NCI-H1694 treated with DMSO at 0.1 percent for 48 hours (cell line): ENCODE results near the gene CYP4F3.
"Not testable (repeated sequence)": the region's sequence is repeated elsewhere in the genome, so short reads cannot be mapped to it uniquely, and the experiment has no call there.

Source experiments
- DNase-seq: peaks from one replicate; lab custom pipeline; 2025; lab: John Stamatoyannopoulos, UW

CYP4F3 gene, protein sequence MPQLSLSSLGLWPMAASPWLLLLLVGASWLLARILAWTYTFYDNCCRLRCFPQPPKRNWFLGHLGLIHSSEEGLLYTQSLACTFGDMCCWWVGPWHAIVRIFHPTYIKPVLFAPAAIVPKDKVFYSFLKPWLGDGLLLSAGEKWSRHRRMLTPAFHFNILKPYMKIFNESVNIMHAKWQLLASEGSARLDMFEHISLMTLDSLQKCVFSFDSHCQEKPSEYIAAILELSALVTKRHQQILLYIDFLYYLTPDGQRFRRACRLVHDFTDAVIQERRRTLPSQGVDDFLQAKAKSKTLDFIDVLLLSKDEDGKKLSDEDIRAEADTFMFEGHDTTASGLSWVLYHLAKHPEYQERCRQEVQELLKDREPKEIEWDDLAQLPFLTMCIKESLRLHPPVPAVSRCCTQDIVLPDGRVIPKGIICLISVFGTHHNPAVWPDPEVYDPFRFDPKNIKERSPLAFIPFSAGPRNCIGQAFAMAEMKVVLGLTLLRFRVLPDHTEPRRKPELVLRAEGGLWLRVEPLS

DNA sequence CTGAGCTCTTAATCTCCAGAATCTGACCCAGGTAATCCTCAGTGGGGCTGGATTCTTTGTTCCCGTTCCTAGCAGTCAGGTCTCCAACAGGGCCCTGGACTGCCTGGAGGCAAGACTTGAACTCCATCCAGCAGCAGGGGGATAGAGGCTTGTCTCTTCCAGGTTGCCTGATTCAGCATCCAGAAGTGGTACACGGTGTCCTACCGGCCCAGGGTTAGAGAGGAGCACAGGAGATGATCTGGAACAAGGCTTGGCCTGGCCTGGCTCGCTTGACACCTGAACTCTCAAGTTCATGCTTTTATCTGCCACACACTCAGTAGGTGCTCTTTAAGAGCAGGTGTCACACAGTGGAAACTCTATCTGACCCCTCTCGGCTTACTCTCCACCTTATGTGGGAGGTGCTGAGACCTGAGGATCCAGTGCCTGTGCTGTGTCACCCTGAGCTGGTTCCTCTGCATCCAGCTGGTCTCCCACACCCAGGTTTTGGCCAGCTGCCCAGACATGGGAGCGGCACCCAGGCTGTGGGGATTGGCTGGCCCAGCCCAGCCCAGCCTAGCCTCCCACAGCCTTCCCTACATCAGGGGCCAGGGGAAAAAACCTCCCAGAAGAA, at the start of gene CYP4F3:
CYP4F3 (plus strand) TSS at position 604 of the 610 bp plus-strand sequence. CDS start 519 bp downstream, outside the sequence.
- no peak for DNase-seq

DNA sequence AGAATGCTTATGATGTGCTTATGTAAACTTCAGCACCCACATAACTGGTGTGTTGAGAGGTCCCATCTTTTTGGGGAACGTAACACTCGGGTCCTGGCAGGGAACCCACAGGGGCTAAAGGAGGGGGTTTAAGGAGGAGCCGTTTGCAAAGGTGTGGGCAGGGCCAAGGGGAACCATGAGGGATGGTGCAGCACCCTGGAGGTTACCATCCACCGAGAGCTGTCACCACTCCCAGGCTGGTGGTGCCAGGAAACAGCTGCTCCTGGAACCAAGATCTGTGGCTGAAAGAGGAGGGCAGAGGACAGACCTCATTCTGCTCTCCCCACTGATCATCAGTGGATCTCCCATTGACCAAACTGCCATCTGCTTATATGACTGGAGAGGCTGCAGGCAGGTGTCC, 48.9 kb upstream of the CYP4F3 start:
- DNase-seq = no peak

DNA sequence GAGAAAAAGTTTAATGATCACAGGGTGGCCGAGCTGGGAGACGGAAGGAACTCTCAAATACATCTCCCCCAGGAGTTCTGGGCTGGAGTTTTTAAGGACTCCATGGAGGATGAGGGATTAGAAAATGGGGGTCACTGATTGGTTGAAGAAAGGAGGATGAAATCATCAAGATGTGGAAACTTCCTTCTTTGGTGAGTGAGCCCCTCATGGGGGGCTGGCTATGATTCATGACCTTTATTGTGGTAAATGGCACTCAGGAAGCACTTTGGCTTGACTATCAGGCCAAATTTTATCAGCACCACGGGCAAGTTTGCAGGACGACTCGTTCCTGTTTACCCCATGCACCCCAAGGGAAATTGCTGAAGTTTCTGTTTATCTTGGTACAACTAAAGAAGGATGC, 48.2 kb upstream of the CYP4F3 start:
- not testable (repeated sequence) for DNase-seq

DNA sequence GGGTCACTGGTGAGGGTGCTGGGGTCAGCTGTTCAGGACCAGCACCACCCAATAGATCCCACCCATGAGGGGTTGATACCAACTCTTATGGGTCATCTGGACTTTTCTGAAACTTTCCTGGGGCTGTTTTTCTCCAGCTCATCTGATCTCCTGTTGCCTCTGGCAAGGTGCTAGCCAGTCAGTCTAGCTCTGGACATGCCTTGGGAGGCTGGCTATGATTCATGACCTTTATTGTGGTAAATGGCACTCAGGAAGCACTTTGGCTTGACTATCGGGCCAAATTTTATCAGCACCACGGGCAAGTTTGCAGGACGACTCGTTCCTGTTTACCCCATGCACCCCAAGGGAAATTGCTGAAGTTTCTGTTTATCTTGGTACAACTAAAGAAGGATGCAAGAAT, 46.9 kb upstream of the CYP4F3 start:
- DNase-seq = not testable (repeated sequence)

DNA sequence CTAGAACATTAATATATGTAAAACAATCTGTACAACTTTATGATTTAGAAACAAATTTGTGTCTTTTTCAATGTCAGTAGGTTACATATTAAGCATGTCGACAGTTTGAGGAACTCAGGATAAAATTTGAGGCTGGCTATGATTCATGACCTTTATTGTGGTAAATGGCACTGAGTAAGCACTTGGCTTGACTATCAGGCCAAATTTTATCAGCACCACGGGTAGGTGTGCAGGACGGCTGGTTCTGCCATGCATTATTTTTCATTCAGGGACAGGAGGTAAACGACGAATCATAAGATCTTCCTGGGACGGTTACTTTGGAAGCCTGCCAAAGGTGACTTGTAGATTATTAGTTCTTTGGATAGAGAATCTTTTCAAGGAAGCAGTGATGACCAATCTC, 45.6 kb upstream of the CYP4F3 start:
- no peak for DNase-seq

DNA sequence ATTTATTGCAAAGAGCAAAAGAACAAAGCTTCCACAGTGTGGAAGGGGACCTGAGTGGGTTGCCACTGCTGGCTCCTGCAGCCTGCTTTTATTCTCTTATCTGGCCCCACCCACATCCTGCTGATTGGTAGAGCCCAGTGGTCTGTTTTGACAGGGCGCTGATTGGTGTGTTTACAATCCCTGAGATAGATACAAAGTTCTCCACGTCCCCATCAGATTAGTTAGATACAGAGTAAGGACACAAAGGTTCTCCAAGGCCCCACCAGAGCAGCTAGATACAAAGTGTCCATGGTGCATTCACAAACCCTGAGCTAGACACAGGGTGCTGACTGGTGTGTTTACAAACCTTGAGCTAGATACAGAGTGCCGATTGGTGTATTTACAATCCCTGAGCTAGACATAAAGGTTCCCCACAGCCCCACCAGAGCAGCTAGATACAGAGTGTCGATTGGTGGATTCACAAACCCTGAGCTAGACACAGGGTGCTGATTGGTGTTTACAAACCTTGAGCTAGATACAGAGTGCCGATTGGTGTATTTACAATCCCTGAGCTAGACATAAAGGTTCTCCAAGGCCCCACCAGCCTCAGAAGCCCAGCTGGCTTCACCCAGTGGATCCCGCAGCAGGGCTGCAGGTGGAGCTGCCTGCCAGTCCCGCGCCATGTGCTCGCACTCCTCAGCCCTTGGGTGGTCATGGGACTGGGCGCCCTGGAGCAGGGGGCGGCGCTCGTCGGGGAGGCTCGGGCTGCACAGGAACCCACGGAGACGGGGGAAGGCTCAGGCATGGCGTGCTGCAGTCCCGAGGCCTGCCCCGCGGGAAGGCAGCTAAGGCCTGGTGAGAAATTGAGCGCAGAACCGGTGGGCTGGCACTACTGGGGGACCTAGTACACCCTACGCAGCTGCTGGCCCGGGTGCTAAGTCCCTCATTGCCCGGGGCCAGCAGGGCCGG, 32.4 kb upstream of the CYP4F3 start:
- DNase-seq = not testable (repeated sequence)

DNA sequence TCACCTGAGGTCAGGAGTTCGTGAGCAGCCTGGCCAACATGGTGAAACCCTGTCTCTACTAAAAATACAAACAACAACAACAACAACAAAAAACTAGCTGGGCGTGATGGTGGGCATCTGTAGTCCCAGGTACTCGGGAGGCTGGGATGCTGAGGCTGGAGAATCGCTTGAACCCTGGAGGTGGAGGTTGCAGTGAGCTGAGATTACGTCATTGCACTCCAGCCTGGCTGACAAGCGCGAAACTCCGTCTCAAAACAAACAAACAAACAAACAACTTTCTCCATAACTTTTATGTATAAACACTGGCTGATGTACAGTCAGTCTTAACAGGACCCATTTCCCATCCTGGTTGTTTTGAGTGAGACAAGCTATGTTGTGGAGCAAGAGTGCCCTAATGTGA, 31.4 kb upstream of the CYP4F3 start:
- no peak for DNase-seq

DNA sequence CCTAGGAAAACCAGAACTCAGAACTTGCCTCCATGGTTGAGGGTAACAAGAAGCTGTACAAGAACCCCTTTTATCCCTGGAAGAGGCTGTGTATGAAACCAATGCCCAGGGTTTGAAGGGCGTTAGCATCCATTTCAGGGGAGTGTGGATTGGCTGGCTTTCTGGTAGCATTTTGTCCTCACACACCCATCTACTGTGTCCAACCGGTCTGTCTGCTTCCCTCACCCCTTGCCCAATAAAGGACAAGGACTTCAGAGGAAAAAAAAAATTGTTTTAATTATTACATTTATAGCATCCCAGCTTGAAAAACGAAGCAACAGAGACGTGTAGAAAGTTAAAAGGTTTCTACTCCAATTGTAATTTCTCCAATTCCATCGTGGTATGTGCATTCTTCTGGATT, 28.4 kb upstream of the CYP4F3 start:
- DNase-seq = no peak

DNA sequence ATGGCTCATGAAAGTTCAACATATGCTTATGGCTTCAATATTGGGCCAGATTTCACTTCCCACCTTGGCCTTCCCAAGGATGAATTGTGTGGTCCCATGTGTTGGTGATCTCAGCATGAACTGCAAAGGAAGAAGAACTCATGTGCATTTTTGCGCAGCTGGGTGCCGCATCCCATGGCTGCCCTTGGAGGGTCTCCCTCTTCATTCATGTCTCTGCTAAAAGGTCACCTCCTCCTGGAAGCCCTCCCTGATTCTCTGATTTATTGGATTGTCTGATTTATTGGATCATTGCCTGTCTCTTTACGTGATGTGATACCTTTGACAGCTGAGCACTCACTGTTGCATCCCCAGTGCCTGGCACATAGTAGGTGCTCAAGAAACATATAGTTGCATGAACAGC, 27.4 kb upstream of the CYP4F3 start:
- DNase-seq = no peak

DNA sequence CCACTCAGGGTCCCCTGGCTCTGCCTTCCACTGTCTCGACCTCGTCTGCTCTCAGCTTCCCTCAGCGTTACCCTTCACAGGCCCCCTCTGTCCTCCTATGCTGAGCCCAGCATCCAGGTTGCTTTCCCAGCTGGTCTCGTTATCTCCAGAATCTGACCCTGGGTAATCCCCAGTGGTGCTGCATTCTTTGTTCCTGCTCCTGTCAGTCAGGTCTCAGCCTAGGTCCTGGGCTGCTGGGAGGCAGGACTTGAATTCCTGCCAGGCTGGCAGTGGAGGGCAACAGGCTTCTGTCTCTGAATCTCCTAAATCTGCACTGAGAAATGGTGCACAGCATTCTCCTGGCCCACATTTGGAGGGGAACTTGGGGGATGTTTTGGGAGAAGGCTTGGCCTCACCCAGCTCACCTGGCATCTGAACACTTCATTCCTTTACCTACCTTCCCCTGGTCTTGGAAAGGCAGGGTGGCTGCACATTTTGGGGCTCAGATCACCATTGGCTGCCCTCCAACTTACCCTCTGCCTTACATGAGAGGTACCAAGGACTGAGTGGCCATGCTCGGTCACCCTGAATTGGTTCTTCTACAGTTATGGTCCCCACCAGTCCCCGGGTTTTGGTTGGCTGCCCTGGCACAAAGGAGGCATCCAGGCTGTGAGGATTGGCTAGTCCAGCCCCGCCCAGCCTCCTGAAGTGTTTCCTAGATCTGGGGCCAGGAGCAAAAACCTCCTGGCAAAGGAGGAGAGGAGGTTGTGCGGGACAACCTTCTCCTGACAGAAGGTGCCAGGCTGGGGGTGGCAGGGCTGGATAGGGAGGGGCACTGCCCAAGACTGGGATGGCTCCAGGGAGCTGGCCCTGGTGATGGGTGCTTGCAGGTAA, 26.0 kb upstream of the CYP4F3 start, which contains the start of gene CYP4F8:
CYP4F8 (plus strand) TSS at position 712 of the 873 bp plus-strand sequence. CDS start 399 bp downstream, outside the sequence.
- DNase-seq = no peak

DNA sequence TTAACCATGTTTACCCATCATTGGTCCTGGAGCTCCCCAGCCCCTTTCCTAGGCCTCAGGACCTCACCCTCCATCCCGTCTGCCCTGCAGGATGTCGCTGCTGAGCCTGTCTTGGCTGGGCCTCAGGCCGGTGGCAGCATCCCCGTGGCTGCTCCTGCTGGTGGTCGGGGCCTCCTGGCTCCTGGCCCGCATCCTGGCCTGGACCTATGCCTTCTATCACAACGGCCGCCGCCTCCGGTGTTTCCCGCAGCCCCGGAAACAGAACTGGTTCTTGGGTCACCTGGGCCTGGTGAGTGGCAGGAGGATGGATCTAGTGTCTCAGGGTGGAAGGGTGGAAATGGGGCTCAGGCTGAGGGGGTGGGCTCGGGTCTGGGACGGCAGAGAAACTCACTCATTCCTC, 25.2 kb upstream of the CYP4F3 start:
- no peak for DNase-seq

DNA sequence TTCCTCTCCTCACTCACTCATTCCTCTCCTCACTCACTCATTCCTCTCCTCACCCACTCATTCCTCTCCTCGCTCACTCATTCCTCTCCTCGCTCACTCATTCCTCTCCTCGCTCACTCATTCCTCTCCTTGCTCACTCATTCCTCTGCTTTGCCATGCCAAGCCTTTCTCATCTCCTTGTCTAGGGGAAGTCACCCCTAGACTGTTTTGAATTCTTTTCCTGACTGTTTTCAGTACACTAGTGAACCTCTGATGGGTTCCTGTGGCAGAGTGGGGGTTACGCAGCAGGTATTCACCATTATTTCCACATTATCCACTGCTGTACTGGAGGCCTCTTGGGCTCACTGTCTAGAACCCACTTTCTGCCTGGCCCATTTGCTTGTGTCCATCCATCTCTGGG, 24.5 kb upstream of the CYP4F3 start:
- DNase-seq = no peak

DNA sequence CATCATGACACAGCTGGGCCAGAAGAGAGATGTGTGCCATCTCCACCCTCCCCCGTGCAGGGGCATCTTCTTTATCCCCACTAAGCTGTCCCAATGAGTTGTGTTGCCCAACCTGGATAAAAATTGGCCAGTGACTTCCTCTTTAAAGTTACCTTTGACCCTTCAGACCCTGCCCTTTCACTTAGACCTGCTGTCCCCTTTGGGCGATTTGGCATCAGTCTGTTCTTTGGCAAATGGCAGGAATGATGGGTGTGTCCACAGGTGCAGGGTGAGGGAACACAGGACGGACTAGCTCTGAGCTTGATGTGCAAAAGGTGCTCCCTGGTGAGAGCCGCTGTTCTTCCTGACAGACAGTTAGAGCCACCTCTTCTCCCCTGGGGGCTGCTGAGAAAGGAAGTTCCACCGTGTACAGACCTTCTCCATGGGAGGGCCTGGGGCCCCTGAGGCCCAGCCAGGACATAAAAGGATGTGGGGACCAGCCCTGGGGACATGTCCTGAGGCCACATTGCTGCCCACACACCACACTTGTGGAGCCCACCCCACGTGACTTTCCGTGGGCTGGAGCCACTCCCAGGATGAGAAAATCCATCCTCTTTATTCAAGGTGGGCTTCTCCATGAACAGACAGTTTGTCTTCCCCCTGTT, 23.9 kb upstream of the CYP4F3 start:
- DNase-seq = no peak

DNA sequence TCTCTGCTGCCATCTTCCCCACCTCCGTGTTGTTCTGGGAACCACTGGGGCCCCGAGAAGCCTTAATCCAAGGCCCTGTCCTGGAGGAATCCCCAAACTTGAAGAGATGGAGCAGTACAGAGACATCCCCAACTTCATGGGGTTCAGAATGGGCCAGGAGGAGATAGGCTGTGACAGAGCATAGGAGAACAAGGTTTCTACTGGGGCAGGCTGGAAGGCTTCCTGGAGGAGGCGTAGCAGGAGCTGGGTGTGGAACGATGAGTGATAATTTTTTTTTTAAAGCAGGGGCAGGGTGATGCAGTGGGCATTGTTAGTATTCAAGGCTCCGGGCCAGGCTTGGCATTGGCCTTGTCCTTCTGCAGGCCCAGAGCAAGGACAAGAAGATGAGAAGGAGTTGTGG, 22.4 kb upstream of the CYP4F3 start:
- no peak for DNase-seq

DNA sequence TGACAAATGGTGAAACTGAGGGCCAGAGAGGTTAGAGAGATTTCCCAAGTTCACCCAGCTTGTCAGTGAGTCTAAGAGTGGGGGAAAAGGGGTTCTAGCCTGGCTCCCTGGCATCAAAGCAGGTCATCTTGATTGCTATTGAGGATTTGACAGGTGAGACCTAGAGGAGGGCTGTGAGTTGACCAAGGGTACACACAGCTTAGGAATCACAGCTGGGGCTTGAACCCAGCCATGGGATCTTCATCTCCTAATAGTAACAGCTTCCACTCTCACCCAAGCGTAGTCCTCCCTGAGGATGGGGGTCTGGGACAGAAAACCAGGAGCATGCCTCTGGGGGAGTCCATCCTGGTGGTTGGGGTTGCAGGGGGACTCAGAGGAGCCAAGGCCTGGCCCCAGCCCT, 18.9 kb upstream of the CYP4F3 start:
- no peak for DNase-seq

DNA sequence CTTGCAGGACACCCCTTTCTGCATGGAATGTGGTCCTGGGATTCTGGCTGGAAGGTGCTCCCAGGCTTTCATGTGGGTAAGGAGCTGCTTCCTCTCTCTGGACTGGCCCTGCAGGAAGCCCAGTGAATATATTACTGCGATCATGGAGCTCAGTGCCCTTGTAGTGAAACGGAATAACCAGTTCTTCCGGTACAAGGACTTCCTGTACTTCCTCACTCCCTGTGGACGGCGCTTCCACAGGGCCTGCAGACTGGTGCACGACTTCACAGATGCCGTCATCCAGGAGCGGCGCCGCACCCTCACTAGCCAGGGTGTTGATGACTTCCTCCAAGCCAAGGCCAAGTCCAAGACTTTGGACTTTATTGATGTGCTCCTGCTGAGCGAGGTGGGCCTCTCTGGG, 17.7 kb upstream of the CYP4F3 start:
- DNase-seq = no peak

DNA sequence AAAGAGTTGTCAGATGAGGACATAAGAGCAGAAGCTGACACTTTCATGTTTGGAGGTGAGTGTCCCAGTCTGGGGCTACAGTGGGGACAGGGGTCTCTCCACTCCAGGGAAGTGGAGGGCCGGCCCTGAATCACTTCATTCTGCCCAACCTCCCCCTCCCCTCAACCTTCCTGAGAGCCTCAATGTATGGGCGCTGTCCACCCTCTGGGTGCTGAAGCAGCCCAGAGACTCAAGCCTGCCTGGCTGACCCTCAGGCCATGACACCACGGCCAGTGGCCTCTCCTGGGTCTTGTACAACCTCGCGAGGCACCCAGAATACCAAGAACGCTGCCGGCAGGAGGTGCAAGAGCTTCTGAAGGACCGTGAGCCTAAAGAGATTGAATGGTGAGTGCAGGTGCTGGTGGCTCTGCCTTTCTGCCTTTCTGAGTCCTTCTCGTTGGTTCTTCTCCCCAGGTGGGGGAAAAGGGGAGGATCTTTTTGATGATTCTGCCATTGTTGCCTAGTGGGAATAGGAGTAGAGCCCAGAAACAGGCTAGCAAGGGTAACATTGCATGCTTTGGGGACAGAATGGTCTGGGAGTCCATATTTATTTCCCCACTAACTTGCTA, 16.9 kb upstream of the CYP4F3 start:
- no peak for DNase-seq

DNA sequence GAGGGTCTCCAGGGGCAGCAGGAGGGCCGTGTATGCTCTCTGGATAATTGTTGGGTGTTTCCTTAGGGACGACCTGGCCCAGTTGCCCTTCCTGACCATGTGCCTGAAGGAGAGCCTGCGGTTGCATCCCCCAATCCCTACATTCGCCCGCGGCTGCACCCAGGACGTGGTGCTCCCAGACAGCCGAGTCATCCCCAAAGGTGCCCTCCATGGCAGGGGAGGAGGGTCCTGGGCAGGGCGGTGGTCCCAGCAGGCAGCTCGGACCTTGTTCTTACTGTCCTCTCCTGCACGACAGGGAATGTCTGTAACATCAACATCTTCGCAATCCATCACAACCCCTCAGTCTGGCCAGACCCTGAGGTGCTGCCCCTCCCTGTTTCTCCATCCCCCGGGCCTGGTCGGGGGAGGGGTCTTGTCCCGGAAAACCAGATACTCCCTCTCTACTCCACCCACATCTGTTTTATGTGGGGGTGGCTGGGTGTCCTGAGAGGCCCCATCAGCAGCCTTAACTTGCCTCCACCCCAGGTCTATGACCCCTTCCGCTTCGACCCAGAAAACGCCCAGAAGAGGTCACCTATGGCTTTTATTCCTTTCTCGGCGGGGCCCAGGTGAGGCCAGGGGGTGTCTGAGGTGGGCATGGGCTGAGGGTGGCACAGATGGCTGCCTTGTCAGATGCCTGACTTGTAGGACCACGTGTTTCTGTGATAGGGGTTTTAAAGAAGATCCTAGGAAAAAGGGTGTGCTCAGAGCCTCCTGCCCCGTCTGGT, 12.3 kb upstream of the CYP4F3 start:
- DNase-seq = no peak
